Measurements from ENCODE around the gene EPB41L3. TPM values are rescaled to one million over a fixed set of nuclear protein-coding genes. Genes with fewer than 3 reads are reported as not detected.

EPB41L3 gene
- total and polyA plus RNA-seq, 2 experiments from 2014 or later = 8.0 to 11.7 TPM

GRCh38 chr18:5365443-5365842 is 178.4 kb downstream of the EPB41L3 start (continued):
- no peak for TF ChIP-seq REST (IDR thresholded peaks at IDR 0.05; ENCODE audit: unreplicated experiment)

GRCh38 chr18:5350636-5351035 is 193.2 kb downstream of the EPB41L3 start:
- DNase-seq (ENCODE audit: low spot score) (no peak), ATAC-seq (no peak)
- Mint-ChIP-seq H3K36me3 (ENCODE audit: low read depth) (no peaks in the 10 kb centered on the region), H3K27ac (no peak overlapping the region), H3K4me1 (peaks cover 5% of the 10 kb centered on the region; the same call in 2 of the 3 replicates), H3K4me3 (no peak overlapping the region), H3K27me3 (ENCODE audit: insufficient read depth, low read depth, poor library complexity) (no peaks in the 10 kb centered on the region), H3K9me3 (no peaks in the 10 kb centered on the region)
- H3K4me1 ChIP-seq (ENCODE audit: insufficient read depth) = 0 out of 2 replicates have a peak, but pooled peaks cover 3% of the 10 kb centered on the region
- H4K20me1 ChIP-seq (replicated peaks; ENCODE audit: insufficient read depth) = no peaks in the 10 kb centered on the region
- H2AFZ ChIP-seq = no peak overlapping the region
- H3K9me2 ChIP-seq (ENCODE audit: insufficient read depth) = peaks cover 3% of the 10 kb centered on the region; the same call in 1 of the 2 replicates
- no peak overlapping the region for H3K27ac ChIP-seq (ENCODE audit: low read depth)
- H3K79me2 ChIP-seq (replicated peaks; ENCODE audit: insufficient read depth) = no peaks in the 10 kb centered on the region
- H3K36me3 ChIP-seq (ENCODE audit: insufficient read depth) = no peaks in the 10 kb centered on the region
- no peak for TF ChIP-seq ETS1 (IDR thresholded peaks at IDR 0.05)
- TF ChIP-seq CTCF (conservative IDR thresholded peaks at IDR 0.05; ENCODE audit: low read depth in 2 of 2) = no peak
- TF ChIP-seq ZNF114 (CRISPR knock-in tag; IDR thresholded peaks at IDR 0.05) = no peak
- TF ChIP-seq EZH2phosphoT487 (IDR thresholded peaks at IDR 0.05; ENCODE audit: unreplicated experiment) = no peak
- no peak for TF ChIP-seq NANOG (IDR thresholded peaks at IDR 0.05; ENCODE audit: borderline replicate concordance)
- TF ChIP-seq EZH2 (IDR thresholded peaks at IDR 0.05; ENCODE audit: low read depth, unreplicated experiment) = no peak
- TF ChIP-seq JUNB (IDR thresholded peaks at IDR 0.05; ENCODE audit: unreplicated experiment) = no peak
- no peak for TF ChIP-seq ZNF462 (CRISPR knock-in tag; IDR thresholded peaks at IDR 0.05)
- TF ChIP-seq ZNF331 (CRISPR knock-in tag; IDR thresholded peaks at IDR 0.05; ENCODE audit: low read depth) = no peak
- TF ChIP-seq POLR2AphosphoS5 (IDR thresholded peaks at IDR 0.05; ENCODE audit: low read depth) = no peak
- no peak for TF ChIP-seq CREB1 (CRISPR knock-in tag; IDR thresholded peaks at IDR 0.05; ENCODE audit: low read depth)
- H3K27me3 ChIP-seq (ENCODE audit: insufficient read depth) = no peaks in the 10 kb centered on the region
- H3F3A ChIP-seq (replicated peaks; ENCODE audit: low read depth) = no peaks in the 10 kb centered on the region
- H3K4me2 ChIP-seq = no peak overlapping the region
- H3K4me3 ChIP-seq = no peak overlapping the region
